HG03097 (cell line): ENCODE measurements around the gene LRRC27.
"Not testable (repeated sequence)": the region's sequence is repeated elsewhere in the genome, so short reads cannot be mapped to it uniquely, and the experiment has no call there.

ENCODE experiments used
- ATAC-seq: cut with Tn5 transposase; IDR thresholded peaks from one replicate; pipeline ENCODE4 v1.9.1; 2021; ENCODE audit not compliant: unreplicated experiment, low FRiP score

The LRRC27 gene

GRCh38 chr10:132371641-132372081 is 39.7 kb downstream of the LRRC27 start:
- no peak for ATAC-seq

- ATAC-seq, result no peak
Observed at GRCh38 chr10:132372516-132373095, 40.6 kb downstream of the LRRC27 start.

- no peak for ATAC-seq
Observed at GRCh38 chr10:132373241-132373955, 41.4 kb downstream of the LRRC27 start.

- no peak for ATAC-seq
Observed at GRCh38 chr10:132374176-132374575, 42.2 kb downstream of the LRRC27 start.

- ATAC-seq, result no peak
Observed at GRCh38 chr10:132374612-132375011, 42.6 kb downstream of the LRRC27 start.

GRCh38 chr10:132375116-132375794 is 43.3 kb downstream of the LRRC27 start:
- ATAC-seq, result no peak

- no peak for ATAC-seq
Observed at GRCh38 chr10:132375795-132376297, 43.9 kb downstream of the LRRC27 start.

GRCh38 chr10:132376394-132376851 is 44.4 kb downstream of the LRRC27 start:
- no peak for ATAC-seq

GRCh38 chr10:132377326-132377725 is 45.3 kb downstream of the LRRC27 start:
- no peak for ATAC-seq

GRCh38 chr10:132379026-132379425 is 47.0 kb downstream of the LRRC27 start:
- not testable (repeated sequence) for ATAC-seq

- not testable (repeated sequence) for ATAC-seq
Observed at GRCh38 chr10:132380986-132381385, 49.0 kb downstream of the LRRC27 start.

- ATAC-seq, result no peak
Observed at GRCh38 chr10:132381741-132382140, 49.7 kb downstream of the LRRC27 start.

GRCh38 chr10:132382231-132382922 is 50.4 kb downstream of the LRRC27 start:
- no peak for ATAC-seq

- no peak for ATAC-seq
Observed at GRCh38 chr10:132383101-132383500, 51.1 kb downstream of the LRRC27 start.

- no peak for ATAC-seq
Observed at GRCh38 chr10:132383751-132384196, 51.8 kb downstream of the LRRC27 start.

GRCh38 chr10:132384618-132385388 is 52.8 kb downstream of the LRRC27 start:
- no peak for ATAC-seq

GRCh38 chr10:132385389-132385667 is 53.3 kb downstream of the LRRC27 start:
- ATAC-seq, result no peak

- no peak for ATAC-seq
Observed at GRCh38 chr10:132385721-132386418, 53.9 kb downstream of the LRRC27 start.

GRCh38 chr10:132386419-132386831 is 54.4 kb downstream of the LRRC27 start:
- ATAC-seq, result no peak

- ATAC-seq, result not testable (repeated sequence)
Observed at GRCh38 chr10:132386896-132387295, 54.9 kb downstream of the LRRC27 start.
